Stimulated activated CD8-positive, alpha-beta memory T cell treated with anti-CD3 and anti-CD28 coated beads, Interleukin-15, amount 100 ng/mL, for 1 hour (primary cell): ENCODE data around the gene MEP1A.

Experiments
- DNase-seq: peaks from one replicate; pipeline ENCODE4 v3.0.0-alpha.2; 2020; ENCODE audit warnings: low read depth

The MEP1A gene

DNA sequence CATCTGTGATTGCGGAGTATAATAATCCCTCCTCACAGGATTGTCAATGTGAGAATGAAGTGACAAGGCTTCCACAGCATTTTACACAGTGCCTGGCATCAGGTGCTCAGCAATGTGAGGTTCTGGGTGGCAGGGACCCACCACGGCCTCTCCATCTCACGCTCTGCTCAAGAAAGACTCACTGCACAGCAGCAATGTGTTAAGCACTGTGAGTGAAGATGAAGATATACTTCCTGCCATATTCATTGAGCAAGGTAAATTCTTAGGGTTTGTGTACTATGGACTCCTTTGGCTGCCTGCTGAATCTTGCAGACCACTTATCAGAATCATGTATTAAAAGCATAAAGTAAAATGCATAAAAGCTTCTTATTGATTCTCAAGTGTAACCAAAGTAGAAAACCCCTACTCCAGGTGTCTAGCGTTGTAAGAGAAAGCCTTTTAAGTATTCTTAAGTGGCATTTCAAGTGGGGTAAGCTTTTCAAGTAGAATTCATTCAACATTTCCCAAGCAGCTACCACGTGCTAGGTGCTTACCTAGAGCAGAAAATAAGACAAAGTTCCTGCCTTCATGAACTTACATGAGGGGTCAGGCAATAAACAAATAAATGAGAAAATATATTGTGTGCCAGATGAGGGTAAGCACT, 17.0 kb upstream of the MEP1A start:
- no peak for DNase-seq

GRCh38 chr6:46777476-46778346, 15.5 kb upstream of the MEP1A start:
- DNase-seq, result no peak

GRCh38 chr6:46781478-46782378, 11.5 kb upstream of the MEP1A start:
- DNase-seq, result no peak

- DNase-seq, result no peak
Observed at GRCh38 chr6:46784535-46784934, 8.7 kb upstream of the MEP1A start.

DNA sequence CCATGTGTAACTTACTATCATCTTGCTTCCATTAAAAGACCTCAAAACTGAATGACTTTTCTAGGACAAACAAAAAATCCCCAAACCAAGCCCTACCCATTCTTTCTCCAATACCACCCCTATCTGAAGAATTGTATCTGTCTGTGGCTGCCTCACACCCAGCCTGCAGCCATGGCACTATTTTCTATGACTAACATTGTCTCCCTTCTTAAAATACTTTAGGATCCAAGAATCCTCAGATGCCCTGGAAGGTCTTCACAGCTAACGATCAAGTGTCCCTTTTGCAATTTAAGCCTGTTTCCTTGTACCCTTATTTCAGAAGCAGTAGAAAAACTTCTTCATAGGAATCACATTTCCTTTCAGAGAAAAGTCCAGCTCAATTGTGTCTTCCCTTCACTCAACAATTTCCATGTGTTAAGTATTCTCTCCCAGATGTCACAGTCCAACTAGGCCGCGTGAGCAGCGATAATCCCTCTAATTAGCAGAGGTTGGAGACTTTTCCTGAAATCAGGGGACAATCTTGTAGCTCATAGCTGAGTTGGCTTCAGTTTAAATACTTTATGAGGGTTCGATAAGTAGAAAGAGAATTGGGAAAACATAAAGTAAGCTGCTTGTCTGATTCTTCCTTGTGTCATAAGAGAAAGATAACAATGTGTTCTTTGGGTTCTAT, 5.2 kb upstream of the MEP1A start:
- no peak for DNase-seq

DNA sequence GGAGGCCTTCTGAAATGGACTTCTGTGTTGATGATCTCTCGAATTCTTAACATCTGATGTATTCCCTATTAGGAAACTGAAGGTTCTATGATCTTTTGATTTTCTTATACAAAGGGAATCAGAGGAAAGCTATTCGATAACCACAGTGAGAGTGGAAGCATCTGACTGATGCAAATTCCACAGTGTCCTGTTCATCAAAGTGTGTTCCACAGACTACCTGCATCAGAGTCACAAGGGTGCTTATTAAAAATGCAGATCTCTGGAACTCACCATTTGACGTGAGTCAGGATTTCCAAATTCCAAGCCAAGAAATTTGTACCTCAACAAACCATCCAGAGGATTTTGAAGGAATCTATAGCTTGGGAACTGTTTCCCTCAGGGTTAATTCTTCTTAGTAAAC, 4.4 kb upstream of the MEP1A start:
- DNase-seq, result no peak

GRCh38 chr6:46789434-46790354, 3.5 kb upstream of the MEP1A start:
- no peak for DNase-seq

GRCh38 chr6:46790355-46790874, 2.8 kb upstream of the MEP1A start:
- no peak for DNase-seq

- DNase-seq, result no peak
Observed at GRCh38 chr6:46792635-46793034, 554 bp upstream of the MEP1A start.

DNA sequence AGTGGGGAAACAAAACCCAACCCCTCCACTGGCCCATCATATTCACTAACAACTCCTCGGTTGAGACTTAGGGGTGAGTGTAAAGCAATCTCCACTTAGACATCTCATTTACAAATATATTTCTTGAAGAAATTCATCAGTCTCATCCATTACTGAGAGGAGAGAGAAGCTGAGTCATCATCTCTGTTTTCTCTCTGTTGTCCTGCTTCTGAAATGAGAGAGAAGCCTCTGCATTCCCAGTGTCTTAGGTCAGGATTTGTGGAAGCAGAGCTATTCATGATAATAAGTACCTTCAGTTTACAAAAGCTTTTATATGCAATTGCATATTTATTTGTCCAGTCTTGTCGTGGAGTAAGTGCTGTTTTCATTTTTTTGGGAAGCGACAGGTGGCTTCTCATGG, 879 bp downstream of the MEP1A start:
- no peak for DNase-seq

DNA sequence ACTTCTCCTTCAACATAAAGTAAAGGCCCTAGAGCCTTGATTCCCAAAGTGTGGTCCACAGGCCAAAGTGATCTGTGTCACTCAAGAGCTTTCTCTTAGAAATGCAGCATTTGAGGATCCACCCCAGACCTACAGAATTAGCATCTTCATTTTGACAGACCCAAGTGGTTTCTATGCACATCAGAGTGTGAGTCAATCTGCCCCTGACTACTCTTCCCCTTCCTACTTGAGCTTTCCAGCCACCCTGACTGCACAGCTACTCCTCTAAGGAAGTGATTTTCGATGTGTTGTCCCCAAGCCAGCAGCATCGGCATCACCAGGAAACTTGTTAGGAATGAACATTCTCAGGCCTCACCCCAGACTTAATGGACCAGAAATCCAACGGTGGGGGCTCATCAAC, 2.6 kb downstream of the MEP1A start:
- DNase-seq, result no peak

- DNase-seq, result no peak
Observed at GRCh38 chr6:46796848-46797580, 3.8 kb downstream of the MEP1A start.

- DNase-seq, result no peak
Observed at GRCh38 chr6:46799657-46800056, 6.5 kb downstream of the MEP1A start.

DNA sequence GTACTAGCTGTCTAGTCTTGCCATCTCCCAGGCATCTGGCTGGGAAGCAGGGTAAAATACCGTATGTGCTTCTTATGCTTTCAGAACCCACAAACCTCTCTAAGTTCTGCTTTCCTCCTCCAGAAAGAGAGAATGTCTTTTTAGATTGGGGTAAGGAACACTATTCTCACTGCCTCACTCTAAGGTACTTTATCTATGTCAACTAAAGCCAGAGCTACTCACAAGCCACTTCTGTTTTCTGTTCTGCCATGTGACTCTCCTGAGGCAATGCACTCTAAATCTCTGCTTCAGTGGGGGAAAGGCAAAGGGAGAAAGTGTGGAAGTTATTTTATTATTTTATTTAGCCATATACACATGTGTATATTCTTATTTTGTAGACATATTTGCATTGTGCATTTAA, 15.6 kb downstream of the MEP1A start:
- DNase-seq, result no peak

- no peak for DNase-seq
Observed at GRCh38 chr6:46815130-46815529, 21.9 kb downstream of the MEP1A start.

- DNase-seq, result no peak
Observed at GRCh38 chr6:46816626-46817025, 23.4 kb downstream of the MEP1A start.

- DNase-seq, result no peak
Observed at GRCh38 chr6:46819561-46819960, 26.4 kb downstream of the MEP1A start.

DNA sequence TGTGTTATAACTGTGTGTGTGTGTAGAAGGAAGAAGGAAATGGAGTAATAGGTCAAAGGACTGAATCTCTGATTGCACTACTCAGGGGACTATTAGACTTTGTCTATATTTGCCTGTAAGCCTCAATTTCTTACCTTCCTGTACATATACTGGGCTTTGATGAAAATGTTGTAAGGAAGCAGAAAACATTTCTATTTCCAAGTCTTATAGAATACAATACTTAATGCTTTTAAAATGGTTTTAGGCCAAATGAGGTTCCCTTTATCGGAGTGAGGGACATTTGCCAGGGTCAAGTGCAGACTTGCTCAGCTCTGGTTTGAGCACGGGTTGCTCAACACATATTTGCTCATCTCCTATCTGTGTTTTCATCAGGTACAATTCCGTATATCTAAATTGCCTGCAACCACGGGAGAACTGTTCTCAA, 28.3 kb downstream of the MEP1A start:
- DNase-seq, result no peak

- no peak for DNase-seq
Observed at GRCh38 chr6:46828939-46829338, 35.8 kb downstream of the MEP1A start.

- no peak for DNase-seq
Observed at GRCh38 chr6:46832816-46833215, 39.6 kb downstream of the MEP1A start.
